Activated T-cell treated with anti-CD3 and anti-CD28 coated beads for 4 hours (primary cell): ENCODE measurements around the gene TRIM14.
"Not testable (repeated sequence)": the region's sequence is repeated elsewhere in the genome, so short reads cannot be mapped to it uniquely, and the experiment has no call there.

Source experiments
- DNase-seq: peaks from one replicate; pipeline ENCODE4 v3.0.0-alpha.2; 2020

TRIM14 gene

DNA sequence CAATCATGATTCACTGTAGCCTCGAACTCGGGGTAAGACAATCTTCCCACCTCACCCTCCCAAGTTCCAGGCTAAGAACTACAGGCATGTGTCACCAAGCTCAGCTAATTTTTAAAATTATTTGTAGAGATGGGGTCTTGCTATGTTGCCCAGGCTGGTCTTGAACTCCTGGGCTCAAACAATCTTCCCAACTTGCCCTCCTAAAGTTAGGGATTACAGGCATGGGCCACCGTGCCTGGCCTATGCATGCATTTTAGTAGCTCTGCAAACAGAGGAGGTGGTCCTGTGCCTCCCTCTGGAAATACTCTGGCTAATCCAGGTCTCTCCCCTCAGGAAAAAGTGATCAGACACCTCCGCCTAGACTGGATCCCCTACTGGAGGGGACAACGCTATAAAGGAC, 21.5 kb upstream of the TRIM14 start:
- DNase-seq = no peak

DNA sequence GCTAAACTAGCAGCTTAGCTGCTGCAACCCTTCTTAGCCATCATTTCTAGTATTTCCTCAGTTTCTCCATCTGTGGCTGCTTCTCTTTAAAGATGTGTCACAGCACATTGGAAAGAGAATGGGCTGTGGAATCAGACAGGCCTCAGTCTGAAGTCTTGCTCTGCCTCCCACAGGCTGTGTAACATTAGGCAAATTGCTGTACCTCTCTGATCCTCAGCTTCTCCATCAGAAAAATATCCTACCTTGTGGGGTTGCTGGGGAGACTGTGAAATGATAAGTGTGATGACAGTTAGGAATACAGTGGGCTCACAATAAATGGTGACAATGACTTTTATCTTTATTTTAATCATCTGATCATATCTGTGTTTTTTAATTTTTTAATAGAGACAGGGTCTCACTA, 17.5 kb upstream of the TRIM14 start:
- no peak for DNase-seq

DNA sequence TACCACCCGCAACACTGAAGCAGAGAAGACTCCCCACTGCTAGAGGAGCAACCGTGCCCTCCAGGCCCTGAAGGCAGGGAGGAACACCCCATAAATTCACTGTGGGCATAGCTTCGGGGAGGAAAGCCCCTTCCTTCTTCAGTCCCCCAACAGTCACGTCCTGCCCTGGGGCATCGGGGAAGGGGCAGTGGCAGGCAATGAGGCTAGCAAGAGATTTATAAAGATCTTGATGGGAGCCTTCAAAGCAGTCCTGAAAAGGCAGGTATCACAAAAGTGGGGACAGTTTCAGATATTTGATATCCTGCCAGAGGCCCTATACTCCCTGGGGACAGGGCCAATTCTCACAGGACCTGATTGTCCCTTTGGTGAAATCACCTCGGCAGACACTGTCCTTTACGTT, 16.9 kb upstream of the TRIM14 start:
- no peak for DNase-seq

DNA sequence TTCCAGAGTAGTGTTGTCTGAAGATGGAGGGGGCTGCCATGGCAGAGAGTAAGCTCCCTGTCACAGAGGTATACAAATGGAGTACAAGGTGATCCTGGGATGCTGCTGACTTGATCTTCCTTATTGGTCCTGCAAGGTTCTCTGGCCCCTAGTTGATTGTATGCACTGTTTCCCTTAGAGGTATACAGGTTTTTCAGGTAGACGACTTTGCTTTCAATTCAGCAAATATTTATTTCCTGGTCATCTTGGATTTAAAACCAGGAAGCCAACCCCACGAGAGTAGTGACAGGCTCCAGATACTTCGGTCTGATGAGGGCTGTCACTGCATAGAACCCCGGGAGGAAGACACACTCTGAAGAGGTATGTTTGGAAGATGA, 16.5 kb upstream of the TRIM14 start:
- DNase-seq = no peak

DNA sequence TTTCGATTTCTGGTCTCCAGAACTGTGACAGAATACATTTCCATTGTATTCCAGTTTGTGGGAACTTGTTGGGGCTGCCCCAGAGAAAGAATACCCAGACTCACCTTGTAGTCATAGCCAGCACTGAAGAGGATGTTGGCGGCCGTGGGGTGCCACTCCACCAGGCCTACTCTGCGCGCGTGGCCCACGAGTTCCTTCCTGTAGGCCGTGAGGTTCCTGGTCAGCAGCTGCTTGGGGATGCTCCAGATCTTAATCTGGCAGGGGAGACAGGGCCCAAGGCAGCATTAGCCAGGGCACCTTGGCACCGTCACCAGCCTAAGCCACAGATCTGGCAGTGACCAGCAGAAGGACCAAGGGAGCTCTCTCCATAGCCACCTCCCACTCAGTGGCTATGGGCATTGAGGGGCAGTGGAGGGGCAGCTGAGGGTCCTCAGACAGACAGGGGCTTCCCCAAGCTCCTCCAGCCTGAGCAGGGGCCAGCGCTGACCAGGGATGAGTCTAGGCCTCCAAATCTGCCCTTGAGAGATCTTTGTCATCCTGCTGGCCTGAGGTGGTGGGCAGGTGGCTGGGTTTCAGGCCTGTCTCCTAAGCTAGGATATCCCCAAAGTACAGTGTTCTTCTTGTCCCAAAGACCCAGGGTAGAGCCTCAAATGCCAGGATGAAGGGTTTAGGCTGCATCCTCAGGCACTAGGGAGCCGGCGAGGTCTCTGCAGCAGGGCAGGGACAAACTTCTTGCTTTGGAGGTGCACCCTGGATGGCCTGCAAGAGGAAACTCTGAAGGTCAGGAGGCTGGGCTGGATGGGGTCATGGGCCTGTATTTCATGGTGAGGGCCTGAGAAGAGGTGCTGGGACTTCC, 15.9 kb upstream of the TRIM14 start:
- no peak for DNase-seq

DNA sequence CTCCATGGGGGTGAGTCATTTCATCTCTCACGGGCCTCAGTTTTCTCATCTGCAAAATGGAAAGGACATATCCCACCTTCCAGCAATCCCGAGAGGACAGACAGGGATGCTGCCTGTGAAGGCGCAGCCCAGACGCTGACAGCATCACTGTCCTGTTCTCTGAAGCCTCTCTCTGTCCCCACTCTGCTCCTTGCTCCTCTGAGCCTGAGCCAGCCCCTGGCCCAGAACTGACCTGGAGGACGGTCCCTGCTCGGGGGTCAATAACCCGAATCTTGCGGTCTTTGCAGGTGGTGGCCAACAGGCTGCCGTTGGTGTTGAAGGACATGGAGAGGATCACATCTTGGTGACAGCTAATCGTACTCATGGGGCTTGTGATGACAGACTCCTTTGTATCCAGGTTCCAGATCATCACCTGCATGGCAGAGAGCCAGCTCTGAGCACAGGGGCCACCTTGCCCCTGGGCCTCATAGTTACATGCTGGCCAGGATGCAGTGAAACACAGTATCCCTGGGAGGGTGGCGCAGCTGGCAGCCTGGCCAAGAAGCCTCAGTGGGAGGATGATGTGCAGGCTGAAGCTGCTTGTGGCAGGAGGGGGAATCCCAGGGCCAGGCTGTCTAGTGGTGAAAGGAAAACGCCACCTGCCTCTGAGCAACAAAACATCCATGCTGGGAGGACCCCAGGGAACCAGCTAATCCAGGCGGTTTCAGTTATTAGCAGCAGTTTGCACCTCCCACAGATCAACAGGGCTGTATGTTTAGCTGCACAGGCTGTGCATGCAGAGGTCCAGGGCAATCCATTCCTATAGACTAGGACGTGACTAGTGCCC, 14.0 kb upstream of the TRIM14 start:
- DNase-seq = no peak

DNA sequence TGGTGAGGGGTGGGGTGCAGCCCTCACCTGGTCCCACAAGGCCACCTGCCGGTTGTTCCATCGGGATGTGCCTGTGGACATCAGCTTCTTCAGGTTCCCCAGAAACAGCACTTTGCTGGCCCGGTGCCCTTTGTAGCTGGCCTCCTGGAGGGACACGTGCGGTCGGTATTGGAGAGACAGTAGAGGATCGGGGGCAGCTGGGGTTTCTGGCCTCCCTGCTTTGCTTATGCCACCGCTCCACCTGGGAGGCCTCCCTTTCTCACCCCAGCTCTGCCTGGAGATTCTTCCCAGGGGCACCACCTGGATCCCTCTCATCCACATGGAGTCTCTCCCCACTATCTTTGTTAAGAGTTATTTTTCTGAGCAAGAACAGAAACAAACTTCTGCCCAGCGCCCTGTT, 13.1 kb upstream of the TRIM14 start:
- DNase-seq = no peak

DNA sequence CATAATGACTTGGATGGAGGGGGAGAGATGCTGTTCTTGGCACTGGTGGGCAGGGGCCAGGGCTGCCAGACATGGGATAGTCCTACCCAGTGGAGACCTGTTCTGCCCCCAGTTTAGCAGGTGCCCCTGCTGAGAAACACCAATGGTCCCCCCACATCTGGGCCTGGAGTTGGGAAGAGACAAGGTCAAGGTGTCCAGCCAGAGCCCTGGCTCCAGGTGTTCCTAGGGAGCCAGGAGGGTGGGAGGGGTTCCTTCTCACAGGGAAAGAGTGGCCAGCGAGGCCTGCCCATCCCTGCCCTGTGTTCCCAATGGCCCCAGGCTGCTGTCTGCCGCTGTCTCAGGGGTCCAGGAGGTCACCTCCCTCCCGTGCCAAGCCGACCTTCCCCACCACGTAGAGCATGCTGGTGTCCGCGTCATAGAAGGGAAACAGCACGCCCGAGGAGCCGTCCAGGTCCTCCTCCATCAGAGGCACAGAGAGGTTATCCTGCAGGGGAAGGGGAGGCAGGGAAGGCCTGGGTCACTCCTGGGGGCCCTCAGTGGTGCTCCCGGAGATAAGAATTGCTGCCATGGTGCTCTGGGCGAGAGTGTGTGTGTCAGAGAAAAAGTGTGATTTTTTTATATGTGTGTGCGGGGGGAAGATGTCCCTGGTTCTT, 11.7 kb upstream of the TRIM14 start:
- no peak for DNase-seq

DNA sequence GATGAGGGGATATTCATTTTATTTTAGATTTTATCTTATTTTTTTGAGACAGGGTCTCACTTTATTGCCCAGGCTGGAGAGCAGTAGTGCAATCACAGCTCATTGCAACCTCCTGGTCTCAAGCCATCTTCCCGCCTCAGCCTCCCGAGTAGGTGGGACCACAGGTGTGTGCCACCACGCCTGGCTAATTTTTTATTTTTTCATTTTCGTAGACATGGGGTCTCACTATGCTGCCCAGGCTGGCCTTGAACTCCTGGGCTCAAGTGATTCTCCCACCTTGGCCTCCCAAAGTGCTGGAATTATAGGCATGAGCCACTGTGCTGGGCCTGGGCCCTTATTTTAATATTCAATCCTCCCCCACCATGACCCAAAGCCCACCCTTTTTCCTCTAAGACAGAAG, 11.0 kb upstream of the TRIM14 start:
- DNase-seq = not testable (repeated sequence)

DNA sequence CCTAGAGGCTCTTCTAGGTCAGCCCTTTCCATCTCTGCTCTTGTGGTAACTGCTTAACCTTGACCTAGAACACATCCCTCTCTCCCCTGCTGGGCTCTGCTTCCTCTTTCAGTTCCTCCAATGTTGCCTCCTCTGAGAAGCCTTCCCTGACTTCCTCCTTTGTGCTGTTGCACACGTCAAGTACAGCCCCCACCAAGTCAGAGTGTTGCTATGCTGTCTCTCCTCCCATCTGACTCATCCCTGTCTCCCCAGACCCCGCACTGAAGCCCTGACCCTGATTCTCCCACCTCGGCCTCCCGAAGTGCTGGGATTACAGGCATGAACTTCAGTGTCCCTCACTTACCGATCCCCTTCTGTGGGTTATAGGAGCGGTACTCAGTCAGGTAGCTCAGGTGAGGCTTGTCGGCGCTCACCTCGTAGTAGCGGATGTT, 10.4 kb upstream of the TRIM14 start:
- DNase-seq = no peak

DNA sequence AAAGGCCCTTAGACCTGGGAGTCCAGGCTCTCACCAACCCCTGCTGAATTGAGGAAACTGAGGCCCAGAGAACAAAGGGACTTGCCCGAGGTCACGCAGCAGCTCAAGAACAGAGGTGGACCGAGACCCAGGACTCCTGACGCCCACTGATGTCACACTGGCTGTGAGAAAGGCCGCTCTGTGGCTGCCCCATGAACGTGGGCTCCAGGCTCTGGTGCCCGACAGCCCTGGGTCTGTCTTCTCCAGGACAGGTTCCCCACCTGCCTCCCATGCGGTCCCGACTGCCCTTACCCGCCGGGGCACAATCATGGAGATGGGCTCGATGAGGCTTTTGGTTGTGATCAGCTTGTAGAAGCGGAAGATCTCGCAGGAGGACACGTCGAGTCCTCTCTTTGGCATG, 9.3 kb upstream of the TRIM14 start:
- no peak for DNase-seq

DNA sequence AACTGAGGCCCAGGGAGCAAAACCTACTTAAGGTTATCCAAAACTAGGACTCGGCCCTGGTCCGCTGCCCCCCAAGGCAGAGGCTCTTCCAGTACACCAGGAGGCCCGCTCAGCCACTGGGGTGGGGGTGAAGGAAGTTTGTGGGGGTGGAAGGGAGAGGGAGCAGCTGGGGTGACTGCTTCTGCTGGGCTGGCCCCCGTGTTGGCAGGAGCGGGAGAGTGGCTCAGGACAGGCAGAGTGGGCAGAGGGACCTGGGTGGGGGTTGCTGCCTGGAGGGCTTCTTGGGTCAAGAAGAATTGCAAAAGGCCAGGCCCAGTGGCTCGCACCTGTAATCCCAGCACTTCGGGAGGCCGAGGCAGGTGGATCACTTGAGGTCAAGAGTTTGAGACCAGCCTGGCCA, 8.2 kb upstream of the TRIM14 start:
- no peak for DNase-seq

DNA sequence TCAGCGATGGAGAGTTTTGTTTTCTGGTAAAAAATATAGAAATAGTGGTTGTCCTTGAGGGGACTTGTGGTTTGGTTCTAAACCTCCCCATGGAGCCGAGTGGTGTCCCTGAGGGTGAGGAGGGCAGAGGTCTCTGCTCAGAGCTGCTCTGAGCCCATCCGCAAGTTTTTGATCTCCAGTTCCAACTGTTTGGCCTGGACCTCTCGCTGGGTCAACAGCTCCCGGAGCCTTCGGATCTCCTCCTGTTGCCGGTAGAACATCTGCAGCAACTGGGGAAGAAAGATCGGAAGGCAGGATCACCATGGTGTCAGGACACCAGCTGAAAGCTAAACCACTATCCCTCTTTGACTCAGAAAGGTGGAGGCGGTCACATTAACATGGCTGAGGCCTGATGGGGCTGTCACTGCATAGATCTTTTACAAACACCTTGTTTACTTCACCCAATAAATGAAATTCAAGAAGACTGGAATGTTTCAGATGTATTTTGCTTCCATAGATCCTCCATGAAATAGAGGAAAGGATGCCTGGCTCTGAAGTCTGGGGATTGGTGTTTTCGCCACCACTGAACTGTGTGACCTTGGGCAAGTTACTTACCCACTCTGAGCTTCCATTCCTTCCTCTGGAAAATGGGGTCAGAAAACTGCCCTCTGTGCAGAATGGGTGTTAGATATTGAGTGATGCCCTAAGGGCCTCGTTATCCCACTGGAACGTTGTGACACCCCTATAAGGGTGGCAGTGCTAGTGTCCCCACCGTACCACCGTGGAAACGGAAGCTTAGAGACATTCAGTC, 5.8 kb upstream of the TRIM14 start:
- DNase-seq = no peak

DNA sequence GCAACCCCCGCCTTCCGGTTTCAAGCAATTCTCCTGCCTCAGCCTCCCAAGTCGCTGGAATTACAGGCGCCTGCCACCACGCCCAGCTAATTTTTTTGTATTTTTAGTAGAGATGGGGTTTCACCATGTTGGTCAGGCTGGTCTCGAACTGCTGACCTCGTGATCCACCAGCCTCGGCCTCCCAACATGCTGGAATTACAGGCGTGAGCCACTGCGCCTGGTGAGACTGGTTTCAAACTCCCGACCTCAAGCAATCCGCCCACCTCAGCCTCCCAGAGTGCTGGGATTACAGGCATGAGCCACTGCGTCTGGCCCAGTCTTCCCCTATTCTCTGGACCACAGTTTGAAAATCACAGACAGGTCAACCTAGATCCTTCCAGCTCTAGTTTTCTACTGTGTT, 5.1 kb upstream of the TRIM14 start:
- DNase-seq = not testable (repeated sequence)

DNA sequence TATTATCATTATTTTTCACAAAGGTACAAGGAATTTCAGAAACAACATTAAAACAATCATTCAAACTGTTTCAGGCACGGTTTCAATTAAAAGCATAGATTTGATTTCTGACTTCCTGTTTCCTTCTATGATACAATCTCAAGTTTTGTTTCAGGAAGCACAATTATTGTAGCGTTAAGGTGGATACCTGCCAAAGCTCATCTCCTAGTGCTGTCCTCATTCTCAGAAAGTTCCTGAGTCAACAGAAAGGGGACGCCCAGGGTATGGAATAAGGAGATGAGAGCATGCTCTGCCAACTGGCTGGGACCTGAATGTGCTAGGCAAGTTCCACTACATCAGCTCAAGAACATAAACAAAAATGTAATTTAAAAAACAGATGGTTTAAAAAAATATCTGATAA, 2.0 kb upstream of the TRIM14 start:
- no peak for DNase-seq

DNA sequence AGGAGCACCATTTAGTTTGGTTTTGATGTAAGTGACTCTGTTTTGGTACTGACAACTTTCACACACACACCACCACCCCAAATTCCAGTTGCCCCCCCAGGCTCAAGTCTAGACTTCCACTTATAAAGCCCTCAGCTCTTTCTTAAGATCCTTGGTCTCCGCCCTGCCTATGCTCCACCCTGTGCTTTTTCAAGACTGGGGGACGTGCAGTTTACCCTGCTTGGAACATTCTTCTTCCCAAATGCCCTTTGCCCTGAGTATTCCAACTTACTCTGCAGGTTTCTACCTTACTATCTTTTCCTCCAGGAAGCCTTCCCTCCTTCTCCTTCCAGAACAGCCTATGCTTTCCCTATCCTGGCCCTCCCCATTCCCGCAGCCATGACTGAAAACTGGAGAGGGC, 1.5 kb upstream of the TRIM14 start:
- DNase-seq = no peak

DNA sequence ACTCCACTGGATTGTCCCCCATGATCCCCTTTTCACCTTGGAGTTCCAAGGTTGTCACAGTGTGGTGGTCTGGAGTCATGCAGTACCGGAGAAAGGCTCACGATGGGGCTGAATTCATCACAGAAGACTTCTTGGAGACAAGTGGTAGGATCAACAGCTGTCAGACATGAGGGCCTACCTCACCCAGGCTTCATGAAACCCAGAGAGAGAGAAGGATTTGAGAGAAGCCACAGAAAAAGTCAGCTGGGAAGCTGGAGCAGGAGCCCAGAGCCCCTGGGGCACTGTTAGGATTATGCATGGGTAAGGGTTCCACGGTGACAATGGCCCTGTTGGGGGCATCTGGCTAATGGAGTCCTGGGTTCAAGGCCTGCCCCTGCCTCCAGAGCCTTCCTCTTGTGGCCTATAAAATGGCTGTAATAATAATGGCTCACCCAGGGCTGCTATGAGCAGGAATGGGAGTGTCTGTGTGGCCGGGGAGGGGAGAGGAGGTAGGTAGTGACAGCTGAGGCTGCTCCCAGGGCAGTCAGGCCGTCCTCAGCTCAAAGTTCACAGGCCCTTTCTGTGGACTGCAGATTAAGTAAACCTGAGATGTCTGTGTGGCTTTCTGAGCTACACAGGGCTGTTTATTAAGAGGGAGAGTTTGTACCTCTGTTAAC, 910 bp downstream of the TRIM14 start:
- DNase-seq = peak; percentile 19

DNA sequence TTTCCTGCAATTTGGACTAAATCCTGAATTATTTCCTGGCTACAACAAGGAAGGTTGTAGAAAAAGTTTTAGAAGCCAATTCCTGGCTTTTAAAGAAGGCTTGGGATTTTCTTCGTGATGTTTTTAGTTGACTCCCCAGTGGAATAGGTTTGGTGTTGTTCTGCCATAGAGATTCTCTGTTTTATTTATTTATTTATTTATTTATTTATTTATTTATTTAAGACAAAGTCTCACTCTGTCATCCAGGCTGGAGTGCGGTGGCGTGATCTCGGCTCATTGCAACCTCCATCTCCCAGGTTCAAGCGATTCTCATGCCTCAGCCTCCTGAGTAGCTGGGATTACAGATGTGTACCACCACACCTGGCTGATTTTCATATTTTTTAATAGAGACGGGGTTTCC, 1.9 kb downstream of the TRIM14 start:
- not testable (repeated sequence) for DNase-seq

DNA sequence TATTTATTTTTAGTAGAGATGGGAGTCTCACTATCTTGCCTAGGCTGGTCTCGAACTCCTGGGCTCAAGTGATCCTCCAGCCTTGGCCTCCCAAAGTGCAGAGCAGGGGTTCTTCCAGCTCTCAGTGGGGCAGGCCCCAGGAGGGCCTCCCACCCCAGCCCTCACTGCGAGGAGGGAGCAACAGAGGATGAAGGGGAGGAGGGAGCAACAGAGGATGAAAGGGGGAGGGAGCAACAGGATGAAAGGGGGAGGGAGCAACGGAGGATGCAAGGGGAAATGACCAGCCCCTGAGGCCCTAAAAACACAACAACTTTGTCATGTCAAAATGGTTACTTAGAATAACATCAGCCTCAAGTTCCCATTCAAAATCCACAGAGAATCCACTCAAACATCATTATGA, 10.0 kb downstream of the TRIM14 start:
- no peak for DNase-seq

DNA sequence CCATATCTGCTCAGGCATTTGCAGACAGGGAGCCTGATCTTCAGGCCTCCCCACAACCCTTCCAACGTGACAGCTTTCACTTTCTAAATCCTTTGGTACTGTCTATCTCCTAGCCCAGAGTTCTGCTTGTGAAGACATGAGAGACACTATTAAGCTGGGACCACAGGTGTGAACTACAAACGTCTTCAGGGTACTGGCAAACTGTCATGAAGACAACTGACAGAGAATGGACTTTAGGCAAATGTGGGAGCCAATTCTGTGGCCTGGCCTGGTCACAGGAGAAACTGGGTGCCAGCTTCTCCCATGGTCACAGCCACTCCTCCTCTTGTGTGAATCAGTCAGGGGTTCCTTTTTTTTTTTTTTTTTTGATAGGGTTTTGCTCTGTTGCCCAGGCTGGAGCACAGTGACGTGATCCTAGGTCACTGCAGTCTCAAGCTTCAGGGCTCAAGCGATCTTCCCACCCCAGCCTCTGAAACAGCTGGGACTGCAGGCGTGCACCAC, 10.4 kb downstream of the TRIM14 start:
- no peak for DNase-seq

DNA sequence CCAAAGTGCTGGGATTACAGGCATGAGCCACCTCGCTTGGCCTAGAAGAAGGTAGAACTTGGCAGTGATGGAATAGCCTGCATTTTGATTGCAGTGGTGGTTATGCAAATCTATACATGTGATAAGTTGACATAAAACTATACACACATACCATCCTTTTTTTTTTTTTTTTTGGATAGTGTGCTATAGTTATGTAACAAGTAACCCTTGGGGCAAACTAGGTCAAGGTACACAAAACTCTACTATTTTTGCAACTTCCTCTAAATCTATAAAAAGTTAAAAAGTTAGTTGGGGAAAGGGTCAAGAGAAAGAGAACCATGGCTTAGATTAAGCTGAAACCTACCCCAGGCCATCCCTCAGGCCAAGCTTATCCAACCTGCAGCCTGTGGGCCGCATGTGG, 11.1 kb downstream of the TRIM14 start:
- DNase-seq = no peak

DNA sequence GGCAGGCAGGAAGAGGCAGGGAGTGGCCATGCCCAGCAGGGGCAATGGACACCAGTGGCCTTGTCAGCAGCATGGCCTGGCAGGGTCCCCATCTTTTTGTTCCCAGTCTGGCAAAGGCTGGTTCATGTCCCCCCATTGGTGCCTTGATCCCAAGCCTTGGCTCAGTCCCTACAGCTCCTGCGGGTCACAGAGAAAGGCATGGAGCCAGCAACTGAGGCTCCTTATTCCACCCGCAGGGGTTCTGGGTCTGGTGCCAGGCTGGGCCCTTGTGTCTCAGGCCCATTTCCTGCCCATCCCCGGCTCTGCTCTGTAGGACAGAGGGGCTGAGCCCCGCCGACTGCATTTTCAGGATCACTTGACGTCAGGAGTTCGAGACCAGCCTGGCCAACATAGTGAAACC, 14.0 kb downstream of the TRIM14 start:
- no peak for DNase-seq
